Measurements from ENCODE around the gene FGFR3. TPM values are rescaled to one million over a fixed set of nuclear protein-coding genes. Genes with fewer than 3 reads are reported as not detected.

The FGFR3 gene
- total RNA-seq, 1 experiment from 2014 or later, result 34.3 TPM

GRCh38 chr4:1846580-1846979, 53.5 kb downstream of the FGFR3 start:
- TF ChIP-seq CTCF (IDR thresholded peaks at IDR 0.05; ENCODE audit: unreplicated experiment), result no peak
- BruUV-seq (replicated peaks), result no TSS peak
- no peak overlapping the region for H3K4me3 Mint-ChIP-seq (ENCODE audit: low read depth, unreplicated experiment)
- peaks cover 4% of the 10 kb centered on the region for H3K4me1 Mint-ChIP-seq (ENCODE audit: low read depth, unreplicated experiment)
- intact Hi-C loops (cut with micrococcal nuclease; ENCODE audit: unreplicated experiment), result no loop called here
- H3K9me3 Mint-ChIP-seq (ENCODE audit: low read depth, unreplicated experiment), result no peaks in the 10 kb centered on the region
- CTCF ChIA-PET, result no interaction called here
- H3K27ac Mint-ChIP-seq (ENCODE audit: unreplicated experiment), result no peak overlapping the region
- DNase-seq, result no peak
- H3K27me3 Mint-ChIP-seq (ENCODE audit: unreplicated experiment), result no peaks in the 10 kb centered on the region
- peaks cover 13% of the 10 kb centered on the region for H3K36me3 Mint-ChIP-seq (ENCODE audit: insufficient read depth, unreplicated experiment)

- peaks cover 26% of the 10 kb centered on the region for H3K36me3 Mint-ChIP-seq (ENCODE audit: insufficient read depth, unreplicated experiment)
- H3K27ac Mint-ChIP-seq (ENCODE audit: unreplicated experiment), result no peak overlapping the region
- H3K4me1 Mint-ChIP-seq (ENCODE audit: low read depth, unreplicated experiment), result peaks cover 20% of the 10 kb centered on the region
- TF ChIP-seq CTCF (IDR thresholded peaks at IDR 0.05; ENCODE audit: unreplicated experiment), result no peak
- no TSS peak for BruUV-seq (replicated peaks)
- H3K4me3 Mint-ChIP-seq (ENCODE audit: low read depth, unreplicated experiment), result no peak overlapping the region
- intact Hi-C loops (cut with micrococcal nuclease; ENCODE audit: unreplicated experiment), result no loop called here
- no peaks in the 10 kb centered on the region for H3K9me3 Mint-ChIP-seq (ENCODE audit: low read depth, unreplicated experiment)
- no peaks in the 10 kb centered on the region for H3K27me3 Mint-ChIP-seq (ENCODE audit: unreplicated experiment)
- DNase-seq, result no peak
- CTCF ChIA-PET, result no interaction called here
Observed at GRCh38 chr4:1850276-1850675, 57.2 kb downstream of the FGFR3 start.

GRCh38 chr4:1851160-1851559, 58.1 kb downstream of the FGFR3 start:
- Mint-ChIP-seq H3K4me1 (ENCODE audit: low read depth, unreplicated experiment) (peaks cover 20% of the 10 kb centered on the region), H3K4me3 (ENCODE audit: low read depth, unreplicated experiment) (no peak overlapping the region), H3K27ac (ENCODE audit: unreplicated experiment) (no peak overlapping the region), H3K9me3 (ENCODE audit: low read depth, unreplicated experiment) (no peaks in the 10 kb centered on the region), H3K27me3 (ENCODE audit: unreplicated experiment) (no peaks in the 10 kb centered on the region), H3K36me3 (ENCODE audit: insufficient read depth, unreplicated experiment) (peaks cover 30% of the 10 kb centered on the region)
- CTCF ChIA-PET, result no interaction called here
- no peak for TF ChIP-seq CTCF (IDR thresholded peaks at IDR 0.05; ENCODE audit: unreplicated experiment)
- no peak for DNase-seq
- no TSS peak for BruUV-seq (replicated peaks)
- intact Hi-C loops (cut with micrococcal nuclease; ENCODE audit: unreplicated experiment), result no loop called here

DNA sequence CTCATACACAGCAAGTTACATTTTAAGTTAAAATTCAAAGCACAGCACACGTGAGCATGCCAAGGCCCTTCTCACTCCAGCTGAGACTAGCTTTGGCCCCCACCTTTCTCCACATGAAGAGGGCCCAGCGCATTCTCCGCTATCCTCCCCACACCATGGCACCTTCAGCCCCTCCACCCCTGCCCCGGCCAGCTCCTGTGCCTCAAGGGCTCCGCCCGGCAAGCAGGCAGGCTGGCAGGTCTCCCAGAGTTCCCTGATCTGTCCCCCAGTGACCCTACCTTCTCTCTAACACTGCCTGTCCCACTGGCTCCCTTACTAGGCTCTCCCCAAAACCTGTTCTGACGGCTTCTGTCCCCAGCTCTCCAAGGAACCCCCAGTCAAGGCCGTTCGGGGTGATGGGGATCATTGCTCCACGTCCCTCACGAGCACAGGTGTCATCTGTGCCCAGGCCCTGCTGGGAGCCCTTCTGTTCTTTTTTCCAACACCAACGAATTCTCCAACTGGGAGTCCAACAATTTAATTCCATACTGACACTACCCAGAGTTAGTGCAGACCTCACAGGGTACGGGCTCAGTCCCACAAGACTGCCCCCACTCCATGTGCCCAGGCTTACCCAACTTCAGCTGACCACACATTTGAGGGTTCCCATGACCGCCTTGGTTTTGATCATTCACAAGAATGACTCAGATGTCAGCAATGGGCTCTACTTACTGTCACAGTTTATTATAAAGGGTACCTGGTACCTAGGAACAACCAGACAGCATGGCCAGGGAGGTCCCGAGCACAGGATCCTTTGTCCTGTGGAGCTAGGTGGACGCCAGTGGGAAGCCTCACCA, 58.7 kb downstream of the FGFR3 start:
- H3K4me1 Mint-ChIP-seq (ENCODE audit: low read depth, unreplicated experiment), result peaks cover 20% of the 10 kb centered on the region
- TF ChIP-seq CTCF (IDR thresholded peaks at IDR 0.05; ENCODE audit: unreplicated experiment), result no peak
- CTCF ChIA-PET, result no interaction called here
- intact Hi-C loops (cut with micrococcal nuclease; ENCODE audit: unreplicated experiment), result no loop called here
- no peaks in the 10 kb centered on the region for H3K27me3 Mint-ChIP-seq (ENCODE audit: unreplicated experiment)
- H3K9me3 Mint-ChIP-seq (ENCODE audit: low read depth, unreplicated experiment), result no peaks in the 10 kb centered on the region
- H3K27ac Mint-ChIP-seq (ENCODE audit: unreplicated experiment), result no peak overlapping the region
- no peak for DNase-seq
- peaks cover 37% of the 10 kb centered on the region for H3K36me3 Mint-ChIP-seq (ENCODE audit: insufficient read depth, unreplicated experiment)
- no peak overlapping the region for H3K4me3 Mint-ChIP-seq (ENCODE audit: low read depth, unreplicated experiment)
- no TSS peak for BruUV-seq (replicated peaks)

Measured in Calu3 (cell line).